GM12878 (cell line): Measurements from ENCODE around the gene PSMD14. TPM values are rescaled to one million over a fixed set of nuclear protein-coding genes. Genes with fewer than 3 reads are reported as not detected.

Experiments
- ATAC-seq: fragments of 200-7000 bp; cut with Tn5 transposase; 3 replicates; pipeline ENCODE4 v1.9.1; 2020; ENCODE audit warnings: mild to moderate bottlenecking, moderate library complexity
- BruUV-seq: library from RNA; stranded (reverse); fragments of 400-500 nt; replicated peaks from 2 replicates; lab custom pipeline; 2021; lab: Mats Ljungman, UMichigan
- CTCF ChIA-PET: fragments of 300-600 bp; sonication (Branson Sonifier 250); formaldehyde crosslinking; extraction: SDS; loops from one replicate; lab custom pipeline; 2021; ENCODE audit warnings: inconsistent platforms; lab: Yijun Ruan, JAX
- POLR2A ChIA-PET: fragments of 350-600 bp; formaldehyde crosslinking; extraction: SDS; loops from one replicate; lab custom pipeline; 2021; ENCODE audit warnings: inconsistent platforms; lab: Charles Lee
- RAD21 ChIA-PET: fragments of 300-600 bp; sonication (Branson Sonifier 250); formaldehyde crosslinking; loops from one replicate; lab custom pipeline; 2023; ENCODE audit warnings: antibody characterized with exemption; ENCODE audit not compliant: unreplicated experiment; lab: Charles Lee
- SMC1A ChIA-PET: fragments of 300-600 bp; sonication (Branson Sonifier 250); formaldehyde crosslinking; loops from one replicate; lab custom pipeline; 2023; ENCODE audit not compliant: unreplicated experiment, uncharacterized antibody; lab: Charles Lee
- DNase-seq: peaks from one replicate; pipeline ENCODE4 v3.0.0-alpha.2; 2011; ENCODE audit warnings: low read depth, low spot score
- FAIRE-seq: peaks from 3 replicates; lab custom pipeline; 2011; peaks lifted over from hg19 to GRCh38; lab: Jason Lieb, UNC
- H2AFZ ChIP-seq: 2 replicates; pipeline ENCODE4 v1.6.0; 2011; ENCODE audit warnings: low read depth, low read length, control low read depth; ENCODE audit not compliant: control insufficient read depth
- H3K27ac ChIP-seq: 2 replicates; pipeline ENCODE4 v1.5.1; 2011; ENCODE audit warnings: control low read depth; ENCODE audit not compliant: control insufficient read depth, insufficient read depth
- H3K27me3 ChIP-seq, 2 experiments: replicated peaks in 1 of 2; 2 replicates each; pipeline versions ENCODE4 v1.6.0 to v1.6.1; 2011; ENCODE audit warnings: low read length in 1 of 2; ENCODE audit not compliant: control insufficient read depth in 2 of 2, insufficient read depth in 2 of 2
- H3K36me3 ChIP-seq, 2 experiments: 2 replicates each; pipeline ENCODE4 v1.5.1; 2011; ENCODE audit warnings: low read length in 1 of 2; ENCODE audit not compliant: control insufficient read depth in 2 of 2, insufficient read depth in 2 of 2
- H3K4me1 ChIP-seq: 2 replicates; pipeline ENCODE4 v1.6.1; 2011; ENCODE audit warnings: mild to moderate bottlenecking, low read length, moderate library complexity, mixed read lengths; ENCODE audit not compliant: control insufficient read depth, insufficient read depth
- H3K4me2 ChIP-seq: 2 replicates; pipeline ENCODE4 v1.6.0; 2011; ENCODE audit warnings: control low read depth; ENCODE audit not compliant: control insufficient read depth, insufficient read depth
- H3K4me3 ChIP-seq: fragments of 200-600 bp; sonication (generic); 2 replicates; pipeline ENCODE4 v1.5.1; 2016
- H3K79me2 ChIP-seq: 2 replicates; pipeline ENCODE4 v1.6.0; 2011; ENCODE audit warnings: low read length; ENCODE audit not compliant: control insufficient read depth, insufficient read depth
- H3K9ac ChIP-seq: 2 replicates; pipeline ENCODE4 v1.8.0; 2011; ENCODE audit warnings: low read length, control low read depth, mixed read lengths; ENCODE audit not compliant: control insufficient read depth, insufficient read depth
- H3K9me3 ChIP-seq: replicated peaks from 3 replicates; pipeline ENCODE4 v1.5.1; 2011; ENCODE audit warnings: mild to moderate bottlenecking, low read length; ENCODE audit not compliant: control insufficient read depth, insufficient read depth
- H4K20me1 ChIP-seq: 2 replicates; pipeline ENCODE4 v1.6.0; 2011; ENCODE audit not compliant: control insufficient read depth, insufficient read depth
- BACH1 ChIP-seq: fragments of 450-650 bp; IDR thresholded peaks from 2 replicates; pipeline ENCODE4 v1.6.1; 2017; ENCODE audit warnings: mild to moderate bottlenecking, borderline replicate concordance
- CBFB ChIP-seq: IDR thresholded peaks from 2 replicates; pipeline ENCODE4 v1.6.1; 2016; ENCODE audit warnings: antibody characterized with exemption, low read depth
- KAT2A ChIP-seq: conservative IDR thresholded peaks from 2 replicates; pipeline ENCODE4 v1.6.1; 2011; ENCODE audit warnings: low read depth, low read length; ENCODE audit not compliant: control insufficient read depth
- LARP7 ChIP-seq: fragments of 450-650 bp; IDR thresholded peaks from 2 replicates; pipeline ENCODE4 v1.6.1; 2017; ENCODE audit warnings: mild to moderate bottlenecking
- NFXL1 ChIP-seq: fragments of 450-650 bp; IDR thresholded peaks from 2 replicates; pipeline ENCODE4 v1.6.1; 2017; ENCODE audit warnings: antibody characterized with exemption, mild to moderate bottlenecking, borderline replicate concordance
- NR2C2 ChIP-seq: IDR thresholded peaks from 2 replicates; pipeline ENCODE4 v1.6.1; 2011; ENCODE audit warnings: borderline replicate concordance, low read depth; ENCODE audit not compliant: control insufficient read depth, insufficient read length
- POLR2A ChIP-seq: IDR thresholded peaks from 2 replicates; pipeline ENCODE4 v1.6.1; 2011; ENCODE audit warnings: low read depth, mild to moderate bottlenecking, low read length
- RELB ChIP-seq: fragments of 450-650 bp; IDR thresholded peaks from 2 replicates; pipeline ENCODE4 v1.6.1; 2017; ENCODE audit warnings: low read depth, mild to moderate bottlenecking, moderate library complexity
- STAT3 ChIP-seq: IDR thresholded peaks from 2 replicates; pipeline ENCODE4 v1.6.1; 2011; ENCODE audit warnings: low read depth, low read length, improper control_type of control experiment
- YY1 ChIP-seq: IDR thresholded peaks from 2 replicates; pipeline ENCODE4 v1.6.1; 2011; ENCODE audit warnings: low read depth, mild to moderate bottlenecking, low read length
- ZBTB40 ChIP-seq: fragments of 450-650 bp; IDR thresholded peaks from 2 replicates; pipeline ENCODE4 v1.6.1; 2016; ENCODE audit warnings: mild to moderate bottlenecking, moderate library complexity, borderline replicate concordance
- in situ Hi-C: fragments of 300-500 bp; cut with MboI; formaldehyde crosslinking; loops from 9 replicates; pipeline ENCODE4 v1.14.3; 2018; ENCODE audit warnings: mixed read lengths
- intact Hi-C: fragments of 100-400 bp; cut with micrococcal nuclease; formaldehyde crosslinking; loops from one replicate; pipeline ENCODE4 v1.14.2; 2022; ENCODE audit not compliant: unreplicated experiment
- polyA plus RNA-seq, 11 experiments: library from polyadenylated mRNA; depleted of rRNA in 4 of 11; unstranded in 6 of 11; stranded (reverse) in 5 of 11; fragments of >200 nt; fragmentation: Nextera tagmentation in 4 of 11; fragmentation: Illumina TruSeq in 1 of 11; extraction: Ambion mirVana in 4 of 11; extraction: Trizol in 1 of 11; gene quantifications; 1 replicate in 1 of 11; 2 replicates in 10 of 11; pipeline versions ENCODE4 v1.2.1 to v1.2.3, GENCODE V29; 2011 to 2016; ENCODE audit warnings: inconsistent platforms in 2 of 11, missing spikeins in 2 of 11, low read depth in 1 of 11
- total RNA-seq, 4 experiments: library from RNA; depleted of rRNA in 3 of 4; stranded (reverse); fragments of >200 nt in 3 of 4; fragmentation: Illumina TruSeq in 1 of 4; extraction: Trizol in 1 of 4; gene quantifications; 2 replicates each; pipeline versions ENCODE4 v1.2.1 to v1.2.3, GENCODE V29; 2013 to 2021

The PSMD14 gene
- total and polyA plus RNA-seq, 10 of the 15 experiments (the other 5 are each of a cell fraction or from before 2014, with no cell fraction given): 70.5 to 253 (median 127) TPM

GRCh38 chr2:161355983-161356382, 47.8 kb downstream of the PSMD14 start (continued):
- TF ChIP-seq KAT2A (no peak), LARP7 (no peak), ZBTB40 (no peak)
- TF ChIP-seq, all 136 proteins: peak for 0

GRCh38 chr2:161357097-161357496, 48.9 kb downstream of the PSMD14 start:
- Histone ChIP-seq H3K27ac (no peak overlapping the region), H4K20me1 (no peaks in the 10 kb centered on the region), H3K4me3 (no peak overlapping the region), H3K9me3 (peaks cover 5% of the 10 kb centered on the region), H3K4me1 (peaks cover 6% of the 10 kb centered on the region; the same call in 1 of the 2 replicates), H2AFZ (no peak overlapping the region), H3K79me2 (peaks cover 34% of the 10 kb centered on the region), H3K36me3 (peaks cover 0 to 8% of the 10 kb centered on the region in 2 experiments; a peak in 3 of 4 replicates), H3K9ac (no peak overlapping the region), H3K4me2 (no peak overlapping the region), H3K27me3 (no peaks in the 10 kb centered on the region)
- no peak for DNase-seq
- in situ Hi-C loops: no loop called here
- ChIA-PET SMC1A (interaction anchor here (0.7 kb wide), 1 partner anchor 307 kb away, joined by 3 read pairs; no protein-coding TSS in a partner anchor), POLR2A (no interaction called here), CTCF (no interaction called here), RAD21 (no interaction called here)
- TF ChIP-seq YY1 (no peak), BACH1 (no peak), STAT3 (no peak), RELB (no peak), NFXL1 (no peak), POLR2A (no peak), NR2C2 (no peak), CBFB (no peak)
- ATAC-seq: no peak
- intact Hi-C loops: no loop called here
- no TSS peak for BruUV-seq
- no peak for FAIRE-seq
